Stimulated activated CD4-positive, alpha-beta T cell treated with anti-CD3 and anti-CD28 coated beads, Interleukin-15, amount 100 ng/mL, for 48 hours (primary cell): ENCODE data around the gene IDUA.
"Not testable (repeated sequence)": the region's sequence is repeated elsewhere in the genome, so short reads cannot be mapped to it uniquely, and the experiment has no call there.

Source experiments
- DNase-seq, 2 donors: peaks; one replicate each; pipeline ENCODE4 v3.0.0-alpha.2; 2020; ENCODE audit warnings: low read depth in 2 of 2

Gene IDUA

DNA sequence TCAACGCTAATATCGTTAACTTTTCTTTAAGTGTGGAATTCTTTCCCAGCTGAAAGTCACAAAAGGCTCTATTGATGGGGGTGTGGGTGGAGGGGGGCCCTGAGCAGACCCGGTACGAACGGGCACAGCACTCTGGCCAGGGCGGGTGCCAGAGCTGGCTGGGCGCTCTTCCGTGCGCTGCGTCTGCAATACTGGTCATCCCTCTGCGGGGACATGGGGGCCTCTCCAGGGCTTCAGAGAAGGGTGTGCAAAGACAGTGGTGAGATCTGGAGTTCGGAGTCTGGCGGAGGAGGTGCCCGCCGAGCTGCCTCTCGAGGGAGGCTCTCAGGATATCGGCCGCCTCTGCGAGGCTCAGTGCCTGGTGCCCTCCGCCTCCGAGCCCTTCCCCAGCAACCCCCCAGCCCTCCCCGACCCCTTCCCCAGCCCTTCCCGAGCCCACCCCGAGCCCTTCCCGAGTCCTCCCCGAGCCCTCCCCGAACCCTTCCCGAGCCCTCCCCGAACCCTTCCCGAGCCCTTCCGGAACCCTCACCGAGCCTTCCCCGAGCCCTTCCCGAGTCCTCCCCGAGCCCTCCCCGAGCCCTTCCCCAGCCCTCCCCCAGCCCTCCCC, 58.9 kb downstream of the IDUA start:
- no peak for DNase-seq

DNA sequence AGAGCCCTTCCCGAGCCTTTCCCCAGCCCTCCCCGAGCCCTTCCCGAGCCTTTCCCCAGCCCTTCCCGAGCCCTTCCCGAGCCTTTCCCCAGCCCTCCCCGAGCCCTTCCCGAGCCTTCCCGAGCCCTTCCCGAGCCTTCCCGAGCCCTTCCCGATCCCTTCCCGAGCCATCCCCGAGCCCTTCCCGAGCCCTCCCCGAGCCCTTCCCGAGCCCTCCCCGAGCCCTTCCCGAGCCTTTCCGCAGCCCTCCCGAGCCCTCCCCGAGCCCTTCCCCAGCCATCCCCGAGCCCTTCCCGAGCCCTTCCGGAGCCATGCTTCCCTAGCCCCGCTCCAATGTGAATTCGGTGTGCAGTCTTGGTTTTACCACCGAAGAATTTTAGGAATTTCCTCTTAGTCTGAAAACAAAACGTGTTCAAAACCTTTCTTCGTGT, 59.8 kb downstream of the IDUA start:
- DNase-seq, result not testable (repeated sequence)

GRCh38 chr4:1047106-1047975, 60.5 kb downstream of the IDUA start:
- no peak for DNase-seq

DNA sequence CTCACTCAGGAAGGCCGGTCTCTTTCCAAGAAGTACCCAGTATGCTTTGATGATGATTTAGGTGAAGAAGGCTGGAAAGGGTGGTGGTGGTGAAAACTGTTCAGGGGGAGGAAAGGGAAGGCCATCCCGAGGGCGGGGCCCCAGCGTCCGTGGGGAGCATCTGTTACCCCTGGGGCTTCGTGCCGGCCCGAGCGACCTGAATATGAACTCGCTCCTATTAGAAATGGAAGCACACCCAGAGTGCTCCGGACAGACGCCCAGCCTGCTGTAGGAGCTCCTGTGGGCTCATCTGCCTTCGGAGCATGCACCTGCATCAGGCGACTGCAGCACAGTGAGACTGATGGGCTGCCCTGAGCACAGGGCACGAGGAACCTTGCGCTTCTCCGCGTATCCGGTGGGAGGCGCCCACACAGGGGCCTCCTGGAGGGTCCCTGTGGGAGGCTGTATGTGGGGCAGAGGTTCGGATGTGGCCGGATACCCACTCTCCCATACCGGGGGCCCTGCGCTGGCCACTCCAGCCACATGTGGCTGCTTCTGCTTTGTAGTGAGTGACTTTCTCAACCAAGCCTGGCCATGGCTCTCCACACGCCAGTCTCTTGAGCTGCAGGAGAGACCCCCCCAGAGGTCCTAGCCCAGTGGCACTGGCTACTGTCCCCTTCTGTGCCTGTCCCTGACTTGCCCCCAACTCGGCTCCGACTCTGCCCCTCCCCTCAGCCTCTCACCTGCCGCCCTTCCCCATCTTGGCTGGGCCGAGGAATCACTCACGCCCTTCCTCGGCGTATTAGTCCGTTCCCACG, 61.3 kb downstream of the IDUA start:
- no peak for DNase-seq

GRCh38 chr4:1048773-1049590, 62.1 kb downstream of the IDUA start:
- peak; percentile 46 to 56 for DNase-seq

GRCh38 chr4:1049591-1049905, 62.7 kb downstream of the IDUA start:
- DNase-seq, result no peak

DNA sequence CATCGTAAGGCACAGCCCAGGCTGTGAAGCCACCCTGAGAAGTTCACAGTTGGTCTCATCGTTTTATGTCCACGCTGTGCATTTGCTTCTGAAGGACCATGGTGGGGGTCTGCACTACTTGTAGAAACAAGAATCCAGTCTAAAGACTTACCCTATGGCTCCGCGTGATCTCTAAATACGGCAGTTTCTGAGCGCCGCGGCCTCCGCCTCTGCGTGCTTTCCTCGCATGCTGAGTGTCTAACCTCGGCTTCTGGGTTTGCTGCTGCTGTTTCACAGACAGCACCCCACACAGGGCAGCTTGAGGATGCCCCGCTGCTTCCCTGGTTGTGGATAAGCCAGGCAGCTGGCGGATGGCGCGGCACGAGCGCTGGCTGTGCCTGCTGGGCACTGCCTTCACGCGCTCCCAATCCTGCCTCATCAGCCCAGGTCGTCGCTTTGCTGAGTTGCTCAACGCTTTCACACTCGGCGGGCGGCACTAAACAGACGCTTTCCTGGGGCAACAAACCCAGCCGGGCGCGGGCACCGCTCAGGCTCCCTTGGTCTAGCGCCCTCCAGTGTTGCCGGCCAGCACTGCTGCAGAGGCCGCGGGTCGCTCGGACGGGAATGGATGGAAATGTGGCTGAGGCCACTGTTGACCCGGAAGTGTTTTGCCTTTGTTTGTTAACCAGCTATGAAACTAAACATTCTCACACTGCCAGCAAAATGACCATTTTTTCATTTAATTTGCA, 63.8 kb downstream of the IDUA start:
- DNase-seq, result no peak

DNA sequence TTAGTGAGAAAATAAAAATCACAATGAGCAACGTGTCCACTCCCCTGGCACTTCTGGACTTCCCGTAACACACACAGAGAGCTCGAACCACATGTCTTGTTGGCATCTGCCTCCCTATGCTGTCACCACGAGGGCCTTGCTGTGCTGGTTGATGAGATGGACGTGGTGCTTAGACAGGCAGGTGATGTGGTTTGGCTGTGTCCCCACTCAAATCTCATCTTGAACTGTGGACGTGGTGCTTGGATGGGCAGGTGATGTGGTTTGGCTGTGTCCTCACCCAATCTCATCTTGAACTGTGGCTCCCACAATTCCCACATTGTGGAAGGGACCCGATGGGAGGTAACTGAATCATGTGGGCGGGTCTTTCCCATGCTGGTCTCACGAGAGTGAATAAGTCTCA, 64.6 kb downstream of the IDUA start:
- DNase-seq, result no peak

GRCh38 chr4:1052231-1052671, 65.4 kb downstream of the IDUA start:
- DNase-seq, result no peak

GRCh38 chr4:1053080-1053661, 66.3 kb downstream of the IDUA start:
- no peak for DNase-seq

DNA sequence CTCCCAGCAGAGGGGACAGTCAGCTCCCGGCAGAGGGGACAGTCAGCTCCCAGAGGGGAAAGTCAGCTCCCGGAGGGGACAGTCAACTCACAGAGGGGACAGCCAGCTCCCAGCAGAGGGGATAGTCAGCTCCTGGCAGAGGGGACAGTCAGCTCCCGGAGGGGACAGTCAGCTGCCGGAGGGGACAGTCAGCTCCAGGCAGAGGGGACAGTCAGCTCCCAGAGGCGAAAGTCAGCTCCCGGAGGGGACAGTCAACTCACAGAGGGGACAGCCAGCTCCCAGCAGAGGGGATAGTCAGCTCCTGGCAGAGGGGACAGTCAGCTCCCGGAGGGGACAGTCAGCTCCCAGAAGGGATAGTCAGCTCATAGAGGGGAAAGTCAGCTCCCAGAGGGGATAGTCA, 67.0 kb downstream of the IDUA start:
- DNase-seq, result not testable (repeated sequence)
